ENCODE measurements around the gene AASDHPPT. TPM values are rescaled to one million over a fixed set of nuclear protein-coding genes. Genes with fewer than 3 reads are reported as not detected.

Gene AASDHPPT
- total RNA-seq, 2 donors from 2014 or later: 17.4 to 17.5 TPM

- no peak overlapping the region for H3K4me3 ChIP-seq
- TF ChIP-seq CTCF (IDR thresholded peaks at IDR 0.05): no peak
- no peak for DNase-seq
- H3K9ac ChIP-seq (ENCODE audit: low read depth in 2 of 2, low read length in 2 of 2): no peak overlapping the region
- no peaks in the 10 kb centered on the region for H3K9me3 ChIP-seq
- no peaks in the 10 kb centered on the region for H3K4me1 ChIP-seq
- H3K27me3 ChIP-seq: no peaks in the 10 kb centered on the region
- intact Hi-C loops (cut with DNase I): no loop called here
- H3K36me3 ChIP-seq: no peaks in the 10 kb centered on the region
- no peak overlapping the region for H3K27ac ChIP-seq
Observed at GRCh38 chr11:106061249-106061784, 16.1 kb upstream of the AASDHPPT start.

GRCh38 chr11:106061954-106062949 is 15.2 kb upstream of the AASDHPPT start:
- Histone ChIP-seq H3K4me1 (no peaks in the 10 kb centered on the region), H3K27ac (no peak overlapping the region), H3K9ac (ENCODE audit: low read depth in 2 of 2, low read length in 2 of 2) (no peak overlapping the region), H3K4me3 (no peak overlapping the region), H3K9me3 (no peaks in the 10 kb centered on the region), H3K27me3 (no peaks in the 10 kb centered on the region), H3K36me3 (no peaks in the 10 kb centered on the region)
- TF ChIP-seq CTCF (IDR thresholded peaks at IDR 0.05): no peak
- DNase-seq: no peak
- intact Hi-C loops (cut with DNase I): no loop called here

GRCh38 chr11:106063009-106063408 is 14.5 kb upstream of the AASDHPPT start:
- intact Hi-C loops (cut with DNase I): no loop called here
- no peak for DNase-seq
- Histone ChIP-seq H3K27ac (no peak overlapping the region), H3K9ac (ENCODE audit: low read depth in 2 of 2, low read length in 2 of 2) (no peak overlapping the region), H3K4me3 (no peak overlapping the region), H3K36me3 (no peaks in the 10 kb centered on the region), H3K27me3 (no peaks in the 10 kb centered on the region), H3K4me1 (no peaks in the 10 kb centered on the region), H3K9me3 (no peaks in the 10 kb centered on the region)
- no peak for TF ChIP-seq CTCF (IDR thresholded peaks at IDR 0.05)

- Histone ChIP-seq H3K9ac (ENCODE audit: low read depth in 2 of 2, low read length in 2 of 2) (no peak overlapping the region), H3K4me3 (no peak overlapping the region), H3K36me3 (no peaks in the 10 kb centered on the region), H3K27me3 (no peaks in the 10 kb centered on the region), H3K27ac (no peak overlapping the region), H3K4me1 (no peaks in the 10 kb centered on the region), H3K9me3 (no peaks in the 10 kb centered on the region)
- intact Hi-C loops (cut with DNase I): no loop called here
- no peak for TF ChIP-seq CTCF (IDR thresholded peaks at IDR 0.05)
- DNase-seq: no peak
Observed at GRCh38 chr11:106070606-106071005, 6.9 kb upstream of the AASDHPPT start.

- intact Hi-C loops (cut with DNase I): no loop called here
- Histone ChIP-seq H3K9ac (ENCODE audit: low read depth in 2 of 2, low read length in 2 of 2) (no peak overlapping the region), H3K4me3 (no peak overlapping the region), H3K27ac (no peak overlapping the region), H3K4me1 (no peaks in the 10 kb centered on the region), H3K9me3 (no peaks in the 10 kb centered on the region), H3K27me3 (no peaks in the 10 kb centered on the region), H3K36me3 (no peaks in the 10 kb centered on the region)
- TF ChIP-seq CTCF (IDR thresholded peaks at IDR 0.05): no peak
- DNase-seq: no peak
Observed at GRCh38 chr11:106072804-106073203, 4.7 kb upstream of the AASDHPPT start.

Data from colonic mucosa (tissue), 4 donors.